DOHH2 (cell line): Measurements from ENCODE around the gene ALPK1.

Experiments
- EZH2phosphoT487 ChIP-seq: fragments of 200-600 bp; sonication (generic); IDR thresholded peaks from 2 replicates; pipeline ENCODE4 v1.6.1; 2017; ENCODE audit warnings: borderline replicate concordance, mild to moderate bottlenecking, antibody characterized with exemption, low read length, moderate library complexity, mixed read lengths
- TF ChIP-seq, protein P1 (sequence below): fragments of 200-600 bp; sonication (generic); IDR thresholded peaks from one replicate; pipeline ENCODE4 v1.5.1; 2014; ENCODE audit warnings: antibody characterized with exemption, mild to moderate bottlenecking, low read depth, low read length; ENCODE audit not compliant: poor library complexity, severe bottlenecking

DNA sequence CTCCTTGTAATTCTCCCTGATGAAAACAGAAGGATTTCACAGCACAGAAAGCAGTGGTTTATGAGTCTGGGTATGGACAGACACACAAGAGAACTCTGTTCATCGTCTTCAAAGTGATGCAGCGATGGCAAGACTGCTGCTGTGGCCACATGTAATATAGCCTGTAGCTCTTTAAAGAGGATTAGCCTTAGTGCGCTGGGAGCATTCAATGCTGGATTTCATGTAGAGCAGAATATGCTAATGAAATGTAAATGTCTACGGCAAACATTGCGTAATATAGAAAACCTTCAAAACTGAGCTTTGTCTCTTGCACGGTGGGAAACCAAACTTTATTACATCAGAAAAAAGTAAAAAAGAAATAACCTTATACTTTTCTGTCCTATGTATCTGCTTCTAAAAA is 42.9 kb downstream of the ALPK1 start:
- TF ChIP-seq, protein P1, sequence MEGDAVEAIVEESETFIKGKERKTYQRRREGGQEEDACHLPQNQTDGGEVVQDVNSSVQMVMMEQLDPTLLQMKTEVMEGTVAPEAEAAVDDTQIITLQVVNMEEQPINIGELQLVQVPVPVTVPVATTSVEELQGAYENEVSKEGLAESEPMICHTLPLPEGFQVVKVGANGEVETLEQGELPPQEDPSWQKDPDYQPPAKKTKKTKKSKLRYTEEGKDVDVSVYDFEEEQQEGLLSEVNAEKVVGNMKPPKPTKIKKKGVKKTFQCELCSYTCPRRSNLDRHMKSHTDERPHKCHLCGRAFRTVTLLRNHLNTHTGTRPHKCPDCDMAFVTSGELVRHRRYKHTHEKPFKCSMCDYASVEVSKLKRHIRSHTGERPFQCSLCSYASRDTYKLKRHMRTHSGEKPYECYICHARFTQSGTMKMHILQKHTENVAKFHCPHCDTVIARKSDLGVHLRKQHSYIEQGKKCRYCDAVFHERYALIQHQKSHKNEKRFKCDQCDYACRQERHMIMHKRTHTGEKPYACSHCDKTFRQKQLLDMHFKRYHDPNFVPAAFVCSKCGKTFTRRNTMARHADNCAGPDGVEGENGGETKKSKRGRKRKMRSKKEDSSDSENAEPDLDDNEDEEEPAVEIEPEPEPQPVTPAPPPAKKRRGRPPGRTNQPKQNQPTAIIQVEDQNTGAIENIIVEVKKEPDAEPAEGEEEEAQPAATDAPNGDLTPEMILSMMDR = no peak
- no peak for TF ChIP-seq EZH2phosphoT487
